AG10803 (cell line): Measurements from ENCODE around the gene GLS.
"Not testable (repeated sequence)": the region's sequence is repeated elsewhere in the genome, so short reads cannot be mapped to it uniquely, and the experiment has no call there.

Experiments
- DNase-seq: peaks from one replicate; pipeline ENCODE4 v3.0.0; 2010; ENCODE audit warnings: low read depth
- H3K4me3 ChIP-seq: 2 replicates; pipeline ENCODE4 v1.5.1; 2011; ENCODE audit warnings: mild to moderate bottlenecking, low read length, control low read depth
- CTCF ChIP-seq: conservative IDR thresholded peaks from 2 replicates; pipeline ENCODE4 v1.5.1; 2011; ENCODE audit warnings: mild to moderate bottlenecking, low read length, control low read depth, inconsistent platforms

Gene GLS

GRCh38 chr2:190879474-190880377 is 895 bp upstream of the GLS start:
- TF ChIP-seq CTCF = no peak

GRCh38 chr2:190881084-190881597 is 520 bp downstream of the GLS start:
- TF ChIP-seq CTCF = no peak
- H3K4me3 ChIP-seq = peak overlapping the region; percentile 95
- DNase-seq = no peak

More at GRCh38 chr2:190879474-190880377, 895 bp upstream of the GLS start:
- H3K4me3 ChIP-seq = peak overlapping the region; percentile 78
- no peak for DNase-seq

GRCh38 chr2:190881598-190882410 is 1.2 kb downstream of the GLS start:
- H3K4me3 ChIP-seq = peak overlapping the region; percentile 95
- peak; percentile 56 for DNase-seq
- no peak for TF ChIP-seq CTCF

- H3K4me3 ChIP-seq = peak overlapping the region; percentile 95
- DNase-seq = no peak
- TF ChIP-seq CTCF = no peak
These were observed 1.8 kb downstream of the GLS start for GRCh38 chr2:190882411-190882766.

GRCh38 chr2:190882856-190883582 is 2.4 kb downstream of the GLS start:
- TF ChIP-seq CTCF = no peak
- H3K4me3 ChIP-seq = peak overlapping the region; percentile 95

GRCh38 chr2:190885844-190886243 is 5.2 kb downstream of the GLS start:
- not testable (repeated sequence) for DNase-seq
- H3K4me3 ChIP-seq = peak overlapping the region; percentile 42

More at GRCh38 chr2:190882856-190883582, 2.4 kb downstream of the GLS start:
- DNase-seq = no peak

- peak overlapping the region; percentile 13; the same call in 1 of the 2 replicates for H3K4me3 ChIP-seq
- DNase-seq = no peak
- no peak for TF ChIP-seq CTCF
These were observed 6.5 kb downstream of the GLS start for GRCh38 chr2:190887089-190887488.
